HepG2 (cell line): ENCODE measurements around the gene KCNK5. TPM values are rescaled to one million over a fixed set of nuclear protein-coding genes. Genes with fewer than 3 reads are reported as not detected.

Experiments used
- ATAC-seq: fragments of 200-7000 bp; cut with Tn5 transposase; 3 replicates; pipeline ENCODE4 v1.9.1; 2020; ENCODE audit warnings: mild to moderate bottlenecking, moderate library complexity
- BruUV-seq: library from RNA; stranded (reverse); fragments of 400-500 nt; replicated peaks from 2 replicates; lab custom pipeline; 2021; lab: Mats Ljungman, UMichigan
- CTCF ChIA-PET: fragments of 300-600 bp; formaldehyde crosslinking; extraction: SDS; loops from one replicate; lab custom pipeline; 2021; ENCODE audit warnings: low total read pairs, inconsistent platforms, low intra/inter-chr PET ratio; lab: Yijun Ruan, JAX
- POLR2A ChIA-PET: fragments of 350-600 bp; sonication (Branson Sonifier 250); formaldehyde crosslinking; loops from one replicate; lab custom pipeline; 2020; ENCODE audit warnings: antibody characterized with exemption, inconsistent platforms; lab: Yijun Ruan, JAX
- DNase-seq: peaks from one replicate; pipeline ENCODE4 v3.0.0-alpha.2; 2015; ENCODE audit warnings: low spot score
- FAIRE-seq: peaks from 3 replicates; lab custom pipeline; 2011; peaks lifted over from hg19 to GRCh38; lab: Jason Lieb, UNC
- H2AFZ ChIP-seq: one replicate; pipeline ENCODE4 v1.6.1; 2011; ENCODE audit warnings: low read length, inconsistent platforms
- H3K27ac ChIP-seq: fragments of 300-600 bp; 3 replicates; pipeline ENCODE4 v1.8.0; 2011; ENCODE audit warnings: mixed run types, mild to moderate bottlenecking, mixed read lengths, low read length, inconsistent platforms; ENCODE audit not compliant: insufficient read depth; ENCODE audit errors: extremely low read length
- H3K27me3 ChIP-seq, 2 experiments: fragments of 200-600 bp in 1 of 2; 2 replicates in 1 of 2; 3 replicates in 1 of 2; pipeline versions ENCODE4 v1.6.0 to v1.8.0; 2011; ENCODE audit warnings: low read length in 2 of 2, mild to moderate bottlenecking in 2 of 2, moderate library complexity in 2 of 2, inconsistent platforms in 1 of 2; ENCODE audit not compliant: insufficient read depth in 2 of 2, control insufficient read depth in 1 of 2
- H3K36me3 ChIP-seq, 2 experiments: fragments of 200-600 bp in 1 of 2; replicated peaks in 1 of 2; 2 replicates in 1 of 2; 3 replicates in 1 of 2; pipeline versions ENCODE4 v1.5.1 to v1.8.0; 2011; ENCODE audit warnings: low read length in 2 of 2, inconsistent platforms in 1 of 2; ENCODE audit not compliant: insufficient read depth in 2 of 2, control insufficient read depth in 1 of 2
- H3K4me1 ChIP-seq: 2 replicates; pipeline ENCODE4 v1.5.1; 2012; ENCODE audit warnings: low read length, inconsistent platforms; ENCODE audit not compliant: insufficient read depth
- H3K4me2 ChIP-seq: 2 replicates; pipeline ENCODE4 v1.6.0; 2011; ENCODE audit warnings: low read depth, low read length, inconsistent platforms
- H3K4me3 ChIP-seq, 3 experiments: fragments of 200-600 bp in 1 of 3; sonication (generic), shearing (Covaris generic) in 1 of 3; replicated peaks in 1 of 3; 2 replicates each; pipeline ENCODE4 v1.5.1; 2011 to 2016; ENCODE audit warnings: low read length in 3 of 3, inconsistent platforms in 2 of 3, low read depth in 2 of 3, mild to moderate bottlenecking in 2 of 3, control low read depth in 1 of 3, mixed read lengths in 1 of 3; ENCODE audit not compliant: insufficient read depth in 1 of 3
- H3K79me2 ChIP-seq: one replicate; pipeline ENCODE4 v1.6.1; 2011; ENCODE audit warnings: low read length, inconsistent platforms; ENCODE audit not compliant: insufficient read depth
- H3K9ac ChIP-seq: 2 replicates; pipeline ENCODE4 v1.6.0; 2011; ENCODE audit warnings: mild to moderate bottlenecking, low read depth, low read length, inconsistent platforms; ENCODE audit not compliant: insufficient read depth
- H3K9me3 ChIP-seq: 2 replicates; pipeline ENCODE4 v1.5.1; 2012; ENCODE audit warnings: mild to moderate bottlenecking, low read length
- H4K20me1 ChIP-seq: 2 replicates; pipeline ENCODE4 v1.6.0; 2011; ENCODE audit warnings: inconsistent platforms, mild to moderate bottlenecking, low read length, moderate library complexity; ENCODE audit not compliant: insufficient read depth
- IRX3 ChIP-seq: sonication (generic); formaldehyde crosslinking; IDR thresholded peaks from 2 replicates; pipeline ENCODE4 v1.8.1; 2023; ENCODE audit warnings: mild to moderate bottlenecking, low read depth, missing genetic modification reagents, borderline replicate concordance
- RAD51 ChIP-seq: fragments of 450-650 bp; IDR thresholded peaks from 2 replicates; pipeline ENCODE4 v1.6.1; 2016; ENCODE audit warnings: borderline replicate concordance
- TBL1XR1 ChIP-seq: fragments of 150-350 bp; IDR thresholded peaks from 2 replicates; pipeline ENCODE4 v1.6.1; 2014; ENCODE audit warnings: borderline replicate concordance, low read length; ENCODE audit not compliant: partially characterized antibody
- ZFP41 ChIP-seq: sonication (generic); formaldehyde crosslinking; IDR thresholded peaks from 2 replicates; pipeline ENCODE4 v1.4.0; 2020; ENCODE audit warnings: mild to moderate bottlenecking, missing genetic modification reagents, borderline replicate concordance
- ZKSCAN5 ChIP-seq: sonication (generic); formaldehyde crosslinking; IDR thresholded peaks from 2 replicates; pipeline ENCODE4 v1.5.1; 2020; ENCODE audit warnings: mild to moderate bottlenecking, missing genetic modification reagents
- ZNF496 ChIP-seq: sonication (generic); formaldehyde crosslinking; IDR thresholded peaks from 2 replicates; pipeline ENCODE4 v1.8.1; 2023; ENCODE audit warnings: mild to moderate bottlenecking, moderate library complexity, missing genetic modification reagents; ENCODE audit not compliant: insufficient replicate concordance
- ZNF558 ChIP-seq: sonication (generic); formaldehyde crosslinking; IDR thresholded peaks from 2 replicates; pipeline ENCODE4 v1.9.0; 2022; ENCODE audit warnings: mild to moderate bottlenecking, missing genetic modification reagents, borderline replicate concordance
- ZNF563 ChIP-seq: sonication (generic); formaldehyde crosslinking; IDR thresholded peaks from 2 replicates; pipeline ENCODE4 v1.8.0; 2022; ENCODE audit warnings: mild to moderate bottlenecking, moderate library complexity, missing genetic modification reagents
- ZSCAN29 ChIP-seq: sonication (generic); formaldehyde crosslinking; conservative IDR thresholded peaks from 2 replicates; pipeline ENCODE4 v1.4.0; 2020; ENCODE audit warnings: mild to moderate bottlenecking, missing genetic modification reagents
- WGBS: methylation state at CpG from one replicate; pipeline ENCODE4 v1.1.6; 2017; ENCODE audit warnings: low lambda C conversion rate; 5-methylcytosine and 5-hydroxymethylcytosine counted together
- in situ Hi-C: cut with HindIII; loops from 2 replicates; pipeline ENCODE4 v1.10.0; 2017; ENCODE audit warnings: low pct_unique_long_range_greater_than_20kb; ENCODE audit not compliant: extremely low pct_ligation_motif_present
- intact Hi-C: fragments of 100-400 bp; cut with micrococcal nuclease; formaldehyde crosslinking; loops from one replicate; pipeline ENCODE4 v1.10.0; 2022; ENCODE audit not compliant: unreplicated experiment
- polyA plus RNA-seq, 8 experiments: library from polyadenylated mRNA; depleted of rRNA in 3 of 8; stranded (reverse) in 7 of 8; unstranded in 1 of 8; fragments of >200 nt; fragmentation: Illumina TruSeq in 4 of 8; extraction: Trizol in 4 of 8; gene quantifications; 2 replicates each; pipeline versions ENCODE4 v1.2.1 to v1.2.3, GENCODE V29; 2011 to 2016; ENCODE audit warnings: low read depth in 4 of 8, missing spikeins in 1 of 8, mixed read lengths in 1 of 8; ENCODE audit not compliant: insufficient read depth in 1 of 8
- total RNA-seq, 5 experiments: library from RNA; depleted of rRNA; stranded (reverse); fragments of >200 nt; fragmentation: Illumina TruSeq; extraction: Trizol; gene quantifications; 2 replicates each; pipeline ENCODE4 v1.2.3, GENCODE V29; 2016; ENCODE audit warnings: low read depth in 1 of 5
- TF ChIP-seq, protein P1 (sequence below): sonication (generic); formaldehyde crosslinking; IDR thresholded peaks from 2 replicates; pipeline ENCODE4 v1.5.1; 2020; ENCODE audit warnings: mild to moderate bottlenecking, missing genetic modification reagents
- TF ChIP-seq, protein P2 (sequence below): IDR thresholded peaks from 2 replicates; pipeline ENCODE4 v1.6.1; 2016
- TF ChIP-seq, protein P3 (sequence below): sonication (generic); formaldehyde crosslinking; IDR thresholded peaks from 2 replicates; pipeline ENCODE4 v1.4.0; 2020; ENCODE audit warnings: missing genetic modification reagents

Gene KCNK5
- total and polyA plus RNA-seq, 2 of the 13 experiments (the other 11 are each of a cell fraction or from before 2014, with no cell fraction given): 0.04 TPM; not detected in 1

- CTCF ChIA-PET: no interaction called here
- POLR2A ChIA-PET: no interaction called here
- H3K27ac ChIP-seq: no peak overlapping the region
These were observed 3.3 kb downstream of the KCNK5 start for GRCh38 chr6:39225946-39226437.

GRCh38 chr6:39225543-39225942 lies 3.7 kb downstream of the KCNK5 start:
- ChIA-PET CTCF (no interaction called here), POLR2A (no interaction called here)
- H3K4me1 ChIP-seq: peaks cover 9% of the 10 kb centered on the region
- intact Hi-C loops: no loop called here
- WGBS: 27% methylated on average over 4 of the region's 4 CpGs
- H3K9me3 ChIP-seq: no peaks in the 10 kb centered on the region
- TF ChIP-seq, protein P1, sequence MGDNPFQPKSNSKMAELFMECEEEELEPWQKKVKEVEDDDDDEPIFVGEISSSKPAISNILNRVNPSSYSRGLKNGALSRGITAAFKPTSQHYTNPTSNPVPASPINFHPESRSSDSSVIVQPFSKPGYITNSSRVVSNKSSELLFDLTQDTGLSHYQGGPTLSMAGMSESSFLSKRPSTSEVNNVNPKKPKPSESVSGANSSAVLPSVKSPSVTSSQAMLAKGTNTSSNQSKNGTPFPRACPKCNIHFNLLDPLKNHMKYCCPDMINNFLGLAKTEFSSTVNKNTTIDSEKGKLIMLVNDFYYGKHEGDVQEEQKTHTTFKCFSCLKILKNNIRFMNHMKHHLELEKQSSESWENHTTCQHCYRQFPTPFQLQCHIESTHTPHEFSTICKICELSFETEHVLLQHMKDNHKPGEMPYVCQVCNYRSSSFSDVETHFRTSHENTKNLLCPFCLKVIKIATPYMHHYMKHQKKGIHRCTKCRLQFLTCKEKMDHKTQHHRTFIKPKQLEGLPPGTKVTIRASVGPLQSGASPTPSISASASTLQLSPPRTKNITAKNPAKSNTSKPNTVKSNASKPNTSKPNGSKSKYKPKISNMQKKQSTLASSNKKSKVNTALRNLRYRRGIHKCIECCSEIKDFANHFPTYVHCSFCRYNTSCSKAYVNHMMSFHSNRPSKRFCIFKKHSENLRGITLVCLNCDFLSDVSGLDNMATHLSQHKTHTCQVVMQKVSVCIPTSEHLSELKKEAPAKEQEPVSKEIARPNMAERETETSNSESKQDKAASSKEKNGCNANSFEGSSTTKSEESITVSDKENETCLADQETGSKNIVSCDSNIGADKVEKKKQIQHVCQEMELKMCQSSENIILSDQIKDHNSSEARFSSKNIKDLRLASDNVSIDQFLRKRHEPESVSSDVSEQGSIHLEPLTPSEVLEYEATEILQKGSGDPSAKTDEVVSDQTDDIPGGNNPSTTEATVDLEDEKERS: no peak
- TF ChIP-seq ZKSCAN5 (CRISPR knock-in tag): no peak
- no peak for TF ChIP-seq ZNF563 (CRISPR knock-in tag)
- no peak for TF ChIP-seq ZNF558 (CRISPR knock-in tag)
- TF ChIP-seq TBL1XR1: no peak
- no peak for TF ChIP-seq ZFP41 (CRISPR knock-in tag)
- TF ChIP-seq, protein P2, sequence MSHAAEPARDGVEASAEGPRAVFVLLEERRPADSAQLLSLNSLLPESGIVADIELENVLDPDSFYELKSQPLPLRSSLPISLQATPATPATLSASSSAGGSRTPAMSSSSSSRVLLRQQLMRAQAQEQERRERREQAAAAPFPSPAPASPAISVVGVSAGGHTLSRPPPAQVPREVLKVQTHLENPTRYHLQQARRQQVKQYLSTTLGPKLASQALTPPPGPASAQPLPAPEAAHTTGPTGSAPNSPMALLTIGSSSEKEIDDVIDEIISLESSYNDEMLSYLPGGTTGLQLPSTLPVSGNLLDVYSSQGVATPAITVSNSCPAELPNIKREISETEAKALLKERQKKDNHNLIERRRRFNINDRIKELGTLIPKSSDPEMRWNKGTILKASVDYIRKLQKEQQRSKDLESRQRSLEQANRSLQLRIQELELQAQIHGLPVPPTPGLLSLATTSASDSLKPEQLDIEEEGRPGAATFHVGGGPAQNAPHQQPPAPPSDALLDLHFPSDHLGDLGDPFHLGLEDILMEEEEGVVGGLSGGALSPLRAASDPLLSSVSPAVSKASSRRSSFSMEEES (CRISPR knock-in tag): no peak
- TF ChIP-seq, protein P3, sequence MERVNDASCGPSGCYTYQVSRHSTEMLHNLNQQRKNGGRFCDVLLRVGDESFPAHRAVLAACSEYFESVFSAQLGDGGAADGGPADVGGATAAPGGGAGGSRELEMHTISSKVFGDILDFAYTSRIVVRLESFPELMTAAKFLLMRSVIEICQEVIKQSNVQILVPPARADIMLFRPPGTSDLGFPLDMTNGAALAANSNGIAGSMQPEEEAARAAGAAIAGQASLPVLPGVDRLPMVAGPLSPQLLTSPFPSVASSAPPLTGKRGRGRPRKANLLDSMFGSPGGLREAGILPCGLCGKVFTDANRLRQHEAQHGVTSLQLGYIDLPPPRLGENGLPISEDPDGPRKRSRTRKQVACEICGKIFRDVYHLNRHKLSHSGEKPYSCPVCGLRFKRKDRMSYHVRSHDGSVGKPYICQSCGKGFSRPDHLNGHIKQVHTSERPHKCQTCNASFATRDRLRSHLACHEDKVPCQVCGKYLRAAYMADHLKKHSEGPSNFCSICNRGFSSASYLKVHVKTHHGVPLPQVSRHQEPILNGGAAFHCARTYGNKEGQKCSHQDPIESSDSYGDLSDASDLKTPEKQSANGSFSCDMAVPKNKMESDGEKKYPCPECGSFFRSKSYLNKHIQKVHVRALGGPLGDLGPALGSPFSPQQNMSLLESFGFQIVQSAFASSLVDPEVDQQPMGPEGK (CRISPR knock-in tag): no peak
- TF ChIP-seq IRX3 (CRISPR knock-in tag): no peak
- no peak for TF ChIP-seq ZSCAN29
- ATAC-seq (no peak), FAIRE-seq (no peak), DNase-seq (no peak)
- H3K36me3 ChIP-seq: no peaks in the 10 kb centered on the region
- no peak overlapping the region for H3K4me2 ChIP-seq
- no peak overlapping the region for H3K27ac ChIP-seq
- no peak overlapping the region for H3K4me3 ChIP-seq
- H4K20me1 ChIP-seq: no peaks in the 10 kb centered on the region
- BruUV-seq: no TSS peak
- H2AFZ ChIP-seq: no peak overlapping the region
- H3K9ac ChIP-seq: no peak overlapping the region
- no peaks in the 10 kb centered on the region for H3K79me2 ChIP-seq
- in situ Hi-C loops: no loop called here
- H3K27me3 ChIP-seq: peaks cover 0 to 23% of the 10 kb centered on the region in 2 experiments; a peak in 3 of 5 replicates

More at GRCh38 chr6:39225946-39226437, 3.3 kb downstream of the KCNK5 start:
- peak; percentile 42; the same call in 1 of the 2 replicates for TF ChIP-seq RAD51
- TF ChIP-seq ZNF496 (CRISPR knock-in tag): no peak
- Histone ChIP-seq H3K4me2 (no peak overlapping the region), H3K27me3 (peaks cover 0 to 23% of the 10 kb centered on the region in 2 experiments; a peak in 3 of 5 replicates), H3K79me2 (no peaks in the 10 kb centered on the region), H4K20me1 (no peaks in the 10 kb centered on the region), H3K9ac (no peak overlapping the region), H2AFZ (no peak overlapping the region), H3K4me3 (no peak overlapping the region), H3K4me1 (peaks cover 9% of the 10 kb centered on the region), H3K36me3 (no peaks in the 10 kb centered on the region), H3K9me3 (no peaks in the 10 kb centered on the region)
- WGBS: 51% methylated on average over 6 of the region's 6 CpGs
- DNase-seq (no peak), FAIRE-seq (no peak), ATAC-seq (no peak)
- intact Hi-C loops: no loop called here
- in situ Hi-C loops: no loop called here
- BruUV-seq: no TSS peak
